ENCODE results near the gene TTBK2. TPM values are rescaled to one million over a fixed set of nuclear protein-coding genes. Genes with fewer than 3 reads are reported as not detected.

Gene TTBK2
- total RNA-seq, 1 donor from 2014 or later: 7.9 TPM

GRCh38 chr15:42808913-42809312, 111.7 kb downstream of the TTBK2 start:
- Histone ChIP-seq H3K4me3 (ENCODE audit: low read depth, low read length) (no peak overlapping the region), H3K36me3 (ENCODE audit: control insufficient read depth, insufficient read depth, low read length) (no peaks in the 10 kb centered on the region), H3K27me3 (ENCODE audit: control insufficient read depth, insufficient read depth, low read length) (no peaks in the 10 kb centered on the region)
- no peak for FAIRE-seq
- no peak for DNase-seq (ENCODE audit: low read depth)
- no peak for TF ChIP-seq CTCF (IDR thresholded peaks at IDR 0.05; ENCODE audit: insufficient read depth, low read length, severe bottlenecking)

DNA sequence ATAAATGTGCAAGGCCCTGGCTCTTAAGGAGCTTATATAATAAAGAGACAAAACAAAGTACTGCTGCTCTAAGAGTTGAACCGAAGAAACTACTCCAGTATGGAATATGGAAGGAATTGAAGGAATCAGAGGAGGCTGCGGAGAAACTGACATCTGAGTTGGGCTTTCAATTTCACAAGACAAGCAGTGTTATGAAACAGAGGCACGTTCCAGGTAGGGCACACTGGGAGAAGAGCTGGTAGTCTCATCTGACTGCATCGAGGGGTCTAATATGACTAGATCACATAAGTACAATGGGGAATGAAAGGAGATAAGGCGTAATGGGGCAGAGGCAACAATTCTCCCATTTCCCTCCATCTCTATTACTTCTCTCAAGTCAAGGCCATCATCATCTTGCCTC, 115.3 kb downstream of the TTBK2 start:
- H3K27me3 ChIP-seq (ENCODE audit: control insufficient read depth, insufficient read depth, low read length): no peaks in the 10 kb centered on the region
- DNase-seq (ENCODE audit: low read depth): no peak
- H3K36me3 ChIP-seq (ENCODE audit: control insufficient read depth, insufficient read depth, low read length): peaks cover 2% of the 10 kb centered on the region
- no peak overlapping the region for H3K4me3 ChIP-seq (ENCODE audit: low read depth, low read length)
- FAIRE-seq: no peak
- no peak for TF ChIP-seq CTCF (IDR thresholded peaks at IDR 0.05; ENCODE audit: insufficient read depth, low read length, severe bottlenecking)

DNA sequence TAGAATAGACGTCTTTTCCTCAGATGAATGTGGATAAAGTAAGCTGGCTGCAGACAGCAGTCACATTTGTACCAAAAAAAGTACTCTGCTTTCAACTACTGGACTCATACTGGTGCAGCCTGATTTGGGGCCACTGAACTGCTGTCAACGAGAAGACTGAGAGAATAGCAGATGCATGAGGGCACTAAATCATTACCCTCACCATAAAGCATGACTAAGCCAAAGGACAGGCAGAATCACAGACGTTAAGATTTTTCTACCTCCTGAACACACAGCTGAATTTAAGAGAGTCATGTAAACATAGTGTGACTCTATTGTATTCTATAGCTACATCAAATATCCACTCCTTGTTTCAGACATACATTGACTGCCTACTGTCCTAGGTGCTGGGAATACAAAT, 115.8 kb downstream of the TTBK2 start:
- H3K27me3 ChIP-seq (ENCODE audit: control insufficient read depth, insufficient read depth, low read length): no peaks in the 10 kb centered on the region
- no peak for TF ChIP-seq CTCF (IDR thresholded peaks at IDR 0.05; ENCODE audit: insufficient read depth, low read length, severe bottlenecking)
- FAIRE-seq (no peak), DNase-seq (ENCODE audit: low read depth) (no peak)
- peaks cover 2% of the 10 kb centered on the region for H3K36me3 ChIP-seq (ENCODE audit: control insufficient read depth, insufficient read depth, low read length)
- no peak overlapping the region for H3K4me3 ChIP-seq (ENCODE audit: low read depth, low read length)

- H3K27me3 ChIP-seq (ENCODE audit: control insufficient read depth, insufficient read depth, low read length): no peaks in the 10 kb centered on the region
- no peak overlapping the region for H3K4me3 ChIP-seq (ENCODE audit: low read depth, low read length)
- H3K36me3 ChIP-seq (ENCODE audit: control insufficient read depth, insufficient read depth, low read length): peaks cover 2% of the 10 kb centered on the region
- FAIRE-seq (no peak), DNase-seq (ENCODE audit: low read depth) (no peak)
- TF ChIP-seq CTCF (IDR thresholded peaks at IDR 0.05; ENCODE audit: insufficient read depth, low read length, severe bottlenecking): no peak
Measured at GRCh38 chr15:42803436-42803835, 117.1 kb downstream of the TTBK2 start.

GRCh38 chr15:42802168-42802567, 118.4 kb downstream of the TTBK2 start:
- no peak overlapping the region for H3K4me3 ChIP-seq (ENCODE audit: low read depth, low read length)
- no peak for DNase-seq (ENCODE audit: low read depth)
- FAIRE-seq: no peak
- H3K27me3 ChIP-seq (ENCODE audit: control insufficient read depth, insufficient read depth, low read length): no peaks in the 10 kb centered on the region
- H3K36me3 ChIP-seq (ENCODE audit: control insufficient read depth, insufficient read depth, low read length): peaks cover 2% of the 10 kb centered on the region
- TF ChIP-seq CTCF (IDR thresholded peaks at IDR 0.05; ENCODE audit: insufficient read depth, low read length, severe bottlenecking): no peak

GRCh38 chr15:42800731-42801474, 119.7 kb downstream of the TTBK2 start:
- no peak for FAIRE-seq
- H3K27me3 ChIP-seq (ENCODE audit: control insufficient read depth, insufficient read depth, low read length): no peaks in the 10 kb centered on the region
- no peak overlapping the region for H3K4me3 ChIP-seq (ENCODE audit: low read depth, low read length)
- peak; percentile 41 for TF ChIP-seq CTCF (IDR thresholded peaks at IDR 0.05; ENCODE audit: insufficient read depth, low read length, severe bottlenecking)
- peaks cover 2% of the 10 kb centered on the region for H3K36me3 ChIP-seq (ENCODE audit: control insufficient read depth, insufficient read depth, low read length)
- DNase-seq (ENCODE audit: low read depth): no peak
